ENCODE data around the gene JAK3.
"Not testable (repeated sequence)": the region's sequence is repeated elsewhere in the genome, so short reads cannot be mapped to it uniquely, and the experiment has no call there.

DNA sequence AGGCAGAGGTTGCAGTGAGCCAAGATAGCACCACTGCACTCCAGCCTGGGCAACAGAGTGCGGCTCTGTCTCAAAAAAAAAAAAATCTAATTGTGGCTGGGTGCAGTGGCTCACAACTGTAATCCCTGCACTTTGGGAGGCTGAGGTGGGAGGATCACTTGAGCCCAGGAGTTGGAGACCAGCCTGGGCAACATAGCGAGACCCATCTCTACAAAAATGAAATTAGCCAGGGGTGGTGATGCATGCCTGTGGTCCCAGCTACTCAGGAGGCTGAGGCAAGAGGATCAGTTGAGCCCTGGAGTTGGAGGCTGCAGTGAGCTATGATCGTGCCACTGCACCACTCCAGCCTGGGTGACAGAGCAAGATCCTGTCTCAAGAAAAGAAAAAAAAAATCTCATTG lies 49.2 kb downstream of the JAK3 start:
- TF ChIP-seq ARNTL (CRISPR knock-in tag; IDR thresholded peaks at IDR 0.05; ENCODE audit: borderline replicate concordance, low read depth); ZFP3 (CRISPR knock-in tag; IDR thresholded peaks at IDR 0.05); ZNF70 (CRISPR knock-in tag; IDR thresholded peaks at IDR 0.05); POU6F1 (CRISPR knock-in tag; IDR thresholded peaks at IDR 0.05; ENCODE audit: borderline replicate concordance, low read depth); ZNF565 (CRISPR knock-in tag; conservative IDR thresholded peaks at IDR 0.05; ENCODE audit: low read depth); TCF4 (CRISPR knock-in tag; IDR thresholded peaks at IDR 0.05; ENCODE audit: borderline replicate concordance); SNAI2 (CRISPR knock-in tag; IDR thresholded peaks at IDR 0.05); ESRRG (CRISPR knock-in tag; IDR thresholded peaks at IDR 0.05); OSR1 (CRISPR knock-in tag; IDR thresholded peaks at IDR 0.05): not testable (repeated sequence)
- TF ChIP-seq, protein P1, sequence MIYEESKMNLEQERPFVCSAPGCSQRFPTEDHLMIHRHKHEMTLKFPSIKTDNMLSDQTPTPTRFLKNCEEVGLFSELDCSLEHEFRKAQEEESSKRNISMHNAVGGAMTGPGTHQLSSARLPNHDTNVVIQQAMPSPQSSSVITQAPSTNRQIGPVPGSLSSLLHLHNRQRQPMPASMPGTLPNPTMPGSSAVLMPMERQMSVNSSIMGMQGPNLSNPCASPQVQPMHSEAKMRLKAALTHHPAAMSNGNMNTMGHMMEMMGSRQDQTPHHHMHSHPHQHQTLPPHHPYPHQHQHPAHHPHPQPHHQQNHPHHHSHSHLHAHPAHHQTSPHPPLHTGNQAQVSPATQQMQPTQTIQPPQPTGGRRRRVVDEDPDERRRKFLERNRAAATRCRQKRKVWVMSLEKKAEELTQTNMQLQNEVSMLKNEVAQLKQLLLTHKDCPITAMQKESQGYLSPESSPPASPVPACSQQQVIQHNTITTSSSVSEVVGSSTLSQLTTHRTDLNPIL (CRISPR knock-in tag; IDR thresholded peaks at IDR 0.05; ENCODE audit: low read depth), result not testable (repeated sequence)
- TF ChIP-seq, protein P2, sequence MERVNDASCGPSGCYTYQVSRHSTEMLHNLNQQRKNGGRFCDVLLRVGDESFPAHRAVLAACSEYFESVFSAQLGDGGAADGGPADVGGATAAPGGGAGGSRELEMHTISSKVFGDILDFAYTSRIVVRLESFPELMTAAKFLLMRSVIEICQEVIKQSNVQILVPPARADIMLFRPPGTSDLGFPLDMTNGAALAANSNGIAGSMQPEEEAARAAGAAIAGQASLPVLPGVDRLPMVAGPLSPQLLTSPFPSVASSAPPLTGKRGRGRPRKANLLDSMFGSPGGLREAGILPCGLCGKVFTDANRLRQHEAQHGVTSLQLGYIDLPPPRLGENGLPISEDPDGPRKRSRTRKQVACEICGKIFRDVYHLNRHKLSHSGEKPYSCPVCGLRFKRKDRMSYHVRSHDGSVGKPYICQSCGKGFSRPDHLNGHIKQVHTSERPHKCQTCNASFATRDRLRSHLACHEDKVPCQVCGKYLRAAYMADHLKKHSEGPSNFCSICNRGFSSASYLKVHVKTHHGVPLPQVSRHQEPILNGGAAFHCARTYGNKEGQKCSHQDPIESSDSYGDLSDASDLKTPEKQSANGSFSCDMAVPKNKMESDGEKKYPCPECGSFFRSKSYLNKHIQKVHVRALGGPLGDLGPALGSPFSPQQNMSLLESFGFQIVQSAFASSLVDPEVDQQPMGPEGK (CRISPR knock-in tag; IDR thresholded peaks at IDR 0.05; ENCODE audit: borderline replicate concordance), result not testable (repeated sequence)

Data from SK-N-SH treated with all-trans-retinoic acid at 6 μM for 48 hours (cell line).